ENCODE data around the gene CNTNAP5. TPM values are rescaled to one million over a fixed set of nuclear protein-coding genes. Genes with fewer than 3 reads are reported as not detected.
A peak's percentile ranks its signal among the peaks of the same experiment; 100 is the strongest.

CNTNAP5 gene
- total RNA-seq, result not detected in 2 replicates

DNA sequence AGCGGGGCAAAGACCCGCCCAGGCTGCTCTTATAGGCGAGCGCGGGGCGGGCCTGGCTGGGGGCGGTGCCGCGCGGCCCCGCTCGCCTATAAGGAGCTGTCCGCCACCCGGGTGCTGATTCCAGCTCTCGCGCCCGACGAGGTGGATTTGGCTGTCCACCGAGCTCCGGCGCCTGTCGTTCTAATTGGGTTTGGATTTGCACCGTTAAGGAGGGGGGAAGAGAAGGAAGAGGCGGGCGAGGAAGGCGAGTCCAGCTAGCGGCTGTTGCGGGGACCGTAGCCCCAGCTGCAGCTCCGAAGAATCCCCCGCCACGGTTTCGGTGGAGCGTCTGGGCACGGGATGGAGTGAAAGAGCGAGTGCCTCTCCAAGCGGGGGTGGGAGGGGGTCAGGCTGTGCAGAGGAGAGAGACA lies at the start of gene CNTNAP5:
TSS of gene CNTNAP5 (plus strand) at position 117 of the 410 bp plus-strand sequence. CDS start 364 bp downstream, outside the sequence.
- DNase-seq (ENCODE audit: low read depth), result peak; percentile 4
- TF ChIP-seq, protein P1, sequence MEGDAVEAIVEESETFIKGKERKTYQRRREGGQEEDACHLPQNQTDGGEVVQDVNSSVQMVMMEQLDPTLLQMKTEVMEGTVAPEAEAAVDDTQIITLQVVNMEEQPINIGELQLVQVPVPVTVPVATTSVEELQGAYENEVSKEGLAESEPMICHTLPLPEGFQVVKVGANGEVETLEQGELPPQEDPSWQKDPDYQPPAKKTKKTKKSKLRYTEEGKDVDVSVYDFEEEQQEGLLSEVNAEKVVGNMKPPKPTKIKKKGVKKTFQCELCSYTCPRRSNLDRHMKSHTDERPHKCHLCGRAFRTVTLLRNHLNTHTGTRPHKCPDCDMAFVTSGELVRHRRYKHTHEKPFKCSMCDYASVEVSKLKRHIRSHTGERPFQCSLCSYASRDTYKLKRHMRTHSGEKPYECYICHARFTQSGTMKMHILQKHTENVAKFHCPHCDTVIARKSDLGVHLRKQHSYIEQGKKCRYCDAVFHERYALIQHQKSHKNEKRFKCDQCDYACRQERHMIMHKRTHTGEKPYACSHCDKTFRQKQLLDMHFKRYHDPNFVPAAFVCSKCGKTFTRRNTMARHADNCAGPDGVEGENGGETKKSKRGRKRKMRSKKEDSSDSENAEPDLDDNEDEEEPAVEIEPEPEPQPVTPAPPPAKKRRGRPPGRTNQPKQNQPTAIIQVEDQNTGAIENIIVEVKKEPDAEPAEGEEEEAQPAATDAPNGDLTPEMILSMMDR (IDR thresholded peaks at IDR 0.05; ENCODE audit: insufficient read depth, low read depth, low read length), result no peak
- no peak within 1 kb of the TSS for H3K4me3 ChIP-seq (ENCODE audit: low read depth, low read length)

GRCh38 chr2:123976054-123976648 lies 48.9 kb upstream of the CNTNAP5 start:
- no peak for DNase-seq (ENCODE audit: low read depth)
- H3K4me3 ChIP-seq (ENCODE audit: low read depth, low read length), result no peak overlapping the region
- TF ChIP-seq, protein P1 (IDR thresholded peaks at IDR 0.05; ENCODE audit: insufficient read depth, low read depth, low read length), result no peak

- TF ChIP-seq, protein P1 (IDR thresholded peaks at IDR 0.05; ENCODE audit: insufficient read depth, low read depth, low read length), result peak; percentile 46
- H3K4me3 ChIP-seq (ENCODE audit: low read depth, low read length), result no peak overlapping the region
- DNase-seq (ENCODE audit: low read depth), result peak; percentile 14
Measured at GRCh38 chr2:123993728-123994323, 31.3 kb upstream of the CNTNAP5 start.

DNA sequence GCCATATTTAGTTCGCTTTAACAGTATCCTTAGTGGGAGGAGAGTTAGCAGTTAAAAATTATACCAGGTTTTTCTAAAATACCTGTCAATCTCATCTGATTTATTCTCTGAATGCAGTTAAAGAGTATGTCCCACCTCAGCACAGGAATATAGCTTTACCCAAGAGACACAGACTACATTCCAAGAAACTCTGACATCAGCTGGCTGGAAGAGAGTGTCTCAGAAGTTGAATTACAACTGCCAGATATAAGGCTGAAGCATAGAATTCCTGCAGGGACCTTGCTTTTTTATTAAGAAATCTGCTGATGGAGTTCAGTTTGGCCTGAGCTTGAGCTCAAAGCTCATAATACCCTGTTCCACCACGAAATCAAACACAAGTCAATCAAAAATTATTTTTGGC lies 25.4 kb upstream of the CNTNAP5 start:
- TF ChIP-seq, protein P1 (IDR thresholded peaks at IDR 0.05; ENCODE audit: insufficient read depth, low read depth, low read length), result no peak
- DNase-seq (ENCODE audit: low read depth), result no peak
- no peak overlapping the region for H3K4me3 ChIP-seq (ENCODE audit: low read depth, low read length)

- TF ChIP-seq, protein P1 (IDR thresholded peaks at IDR 0.05; ENCODE audit: insufficient read depth, low read depth, low read length), result no peak
- no peak overlapping the region for H3K4me3 ChIP-seq (ENCODE audit: low read depth, low read length)
- DNase-seq (ENCODE audit: low read depth), result no peak
Measured at GRCh38 chr2:124001696-124002430, 23.2 kb upstream of the CNTNAP5 start.

GRCh38 chr2:124018890-124019289 lies 6.2 kb upstream of the CNTNAP5 start:
- no peak overlapping the region for H3K4me3 ChIP-seq (ENCODE audit: low read depth, low read length)
- DNase-seq (ENCODE audit: low read depth), result no peak
- TF ChIP-seq, protein P1 (IDR thresholded peaks at IDR 0.05; ENCODE audit: insufficient read depth, low read depth, low read length), result no peak
